GM21723 (cell line): ENCODE results near the gene CMTM8.

Source experiments
- ATAC-seq: cut with Tn5 transposase; IDR thresholded peaks from one replicate; pipeline ENCODE4 v1.9.1; 2021; ENCODE audit warnings: mild to moderate bottlenecking, moderate library complexity; ENCODE audit not compliant: unreplicated experiment

CMTM8 gene

DNA sequence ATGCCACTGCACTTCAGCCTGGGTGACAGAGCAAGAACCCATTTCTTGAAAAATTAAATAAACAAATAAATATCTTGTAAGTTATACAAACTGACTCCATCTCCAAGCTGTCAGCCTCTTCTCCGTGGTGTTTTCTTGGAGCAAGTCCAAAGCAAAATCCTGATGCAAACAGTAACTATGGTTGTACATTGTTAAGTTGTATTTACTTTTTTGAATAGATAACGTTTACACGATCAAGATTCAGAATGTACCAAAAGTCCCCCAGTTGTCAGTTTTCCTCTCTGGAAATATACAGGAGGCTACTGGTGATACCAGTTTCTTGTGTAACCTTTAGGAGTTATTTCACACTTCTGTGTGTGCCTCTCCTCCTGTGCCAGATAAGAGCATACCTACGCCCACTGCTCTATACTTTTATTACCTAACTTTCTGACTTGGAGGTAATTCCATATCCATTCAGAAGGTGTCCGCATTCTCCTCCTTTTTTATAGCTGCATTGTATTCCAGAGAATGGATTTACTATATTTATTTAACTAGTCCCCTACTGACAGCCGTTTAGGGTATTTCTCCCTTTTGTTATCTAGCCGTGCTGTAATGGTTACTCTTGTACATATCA lies 167.3 kb downstream of the CMTM8 start:
- no peak for ATAC-seq

GRCh38 chr3:32406486-32407408 lies 168.3 kb downstream of the CMTM8 start:
- ATAC-seq: no peak

DNA sequence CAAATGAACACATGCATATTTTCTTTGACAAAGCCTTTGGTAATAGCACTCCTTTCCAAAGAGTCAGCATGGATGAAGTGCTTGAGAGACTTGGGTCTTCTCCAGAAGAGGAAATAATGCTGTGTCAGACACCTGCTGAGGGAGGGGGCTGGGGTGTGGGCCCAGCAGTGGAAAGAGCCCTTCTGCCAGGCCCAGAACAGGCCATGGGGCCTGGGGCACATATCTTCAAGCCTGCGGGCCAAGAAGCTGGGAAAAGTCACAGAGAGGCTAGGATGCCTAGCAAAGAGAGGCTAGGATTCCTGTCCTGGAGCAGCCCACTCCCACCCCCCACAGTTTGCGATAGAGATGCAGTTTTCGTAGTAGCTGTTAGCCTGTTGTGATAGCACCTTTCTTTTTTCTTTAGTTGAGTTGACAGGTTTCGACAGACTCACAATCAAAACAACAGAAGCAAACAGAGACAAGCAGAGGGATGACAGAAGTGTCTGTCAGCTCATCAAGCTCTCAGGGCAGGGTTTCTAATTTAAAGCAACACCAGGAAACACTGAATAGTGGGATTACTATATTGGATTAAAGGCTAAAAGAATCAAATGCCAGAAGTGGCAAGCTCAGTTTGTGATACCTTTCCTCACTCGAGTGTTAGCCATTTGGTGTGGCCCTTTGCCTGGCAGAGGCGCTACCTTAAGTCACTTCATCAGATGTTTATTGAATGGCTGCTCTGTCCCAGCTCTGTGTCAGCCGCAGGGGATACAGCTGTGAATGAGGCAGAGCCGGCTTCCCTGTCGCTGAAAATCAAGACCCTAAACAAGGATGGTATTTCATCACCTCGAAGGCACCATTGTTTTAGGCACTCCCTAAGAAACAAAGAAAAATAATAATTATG lies 172.1 kb downstream of the CMTM8 start:
- ATAC-seq: no peak

GRCh38 chr3:32411442-32411841 lies 173.0 kb downstream of the CMTM8 start:
- no peak for ATAC-seq

DNA sequence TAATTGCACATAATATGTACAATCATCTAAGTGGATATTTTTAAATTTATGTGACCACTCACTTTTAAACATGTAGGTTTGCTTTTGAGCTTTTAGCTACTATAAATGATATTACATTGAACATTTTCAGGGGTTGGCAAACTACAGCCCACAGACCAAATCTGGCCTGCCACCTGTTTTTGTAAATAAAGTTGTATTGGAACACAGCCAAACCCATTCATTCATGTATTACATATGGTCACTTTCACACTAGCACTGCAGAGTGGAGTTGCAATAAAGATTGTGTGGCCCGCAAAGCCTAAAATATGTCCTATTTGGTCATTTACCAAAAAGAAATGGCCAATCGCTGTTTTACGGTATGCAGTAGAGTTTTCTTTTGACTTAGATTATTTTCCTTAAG lies 174.4 kb downstream of the CMTM8 start:
- ATAC-seq: no peak

DNA sequence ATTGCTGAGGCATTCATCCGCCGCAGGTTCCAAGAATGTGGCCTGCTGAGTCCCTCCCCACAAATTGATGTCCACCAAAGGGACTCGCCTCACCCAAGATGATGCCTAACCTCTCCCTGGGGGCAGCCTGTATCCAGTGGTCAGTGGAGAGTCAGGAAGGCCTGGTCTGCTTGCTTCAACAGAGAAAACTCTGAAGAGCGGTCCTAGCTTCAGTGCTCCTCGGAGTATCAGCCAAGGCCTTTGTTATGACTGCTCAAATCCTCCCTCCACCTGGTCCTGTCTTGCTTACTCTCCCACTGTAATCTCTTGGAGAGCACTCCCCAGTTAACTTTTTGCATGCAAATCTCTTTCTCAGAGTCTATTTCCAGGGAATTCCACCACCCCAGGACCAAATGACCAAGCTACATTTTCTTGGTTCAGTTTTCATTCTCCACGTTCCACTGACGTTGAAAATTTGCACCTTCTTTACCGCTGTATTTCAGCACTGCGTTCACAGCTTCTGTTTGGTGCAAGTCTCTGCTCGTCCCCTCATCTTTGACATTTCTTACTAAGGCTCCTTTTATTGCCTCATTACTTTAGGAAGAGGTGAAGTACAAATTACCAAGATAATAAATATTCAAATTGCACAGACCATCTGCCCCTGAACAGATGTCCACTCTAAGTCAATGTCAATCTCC lies 175.5 kb downstream of the CMTM8 start:
- no peak for ATAC-seq

GRCh38 chr3:32414522-32415202 lies 176.2 kb downstream of the CMTM8 start:
- ATAC-seq: peak; percentile 78

DNA sequence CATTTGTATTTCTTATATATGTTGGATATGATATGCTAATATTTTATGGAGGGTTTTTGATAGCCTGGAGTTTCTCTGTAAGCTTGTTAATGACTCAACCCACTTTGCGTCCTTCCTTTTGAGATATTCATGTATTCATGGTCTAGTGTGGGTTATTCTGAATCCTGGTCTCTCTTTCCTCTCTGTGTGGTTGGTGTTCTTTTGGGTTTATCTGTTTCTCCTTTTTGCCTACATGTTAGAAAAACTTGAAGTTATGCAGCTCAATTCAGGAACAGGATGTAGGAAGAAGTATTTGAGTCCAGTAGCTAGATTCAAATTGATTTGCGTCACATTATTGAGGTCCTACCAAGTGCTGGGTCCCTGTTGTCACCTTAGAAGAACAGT lies 181.3 kb downstream of the CMTM8 start:
- no peak for ATAC-seq
